WI38 (cell line): ENCODE results near the gene MRTFA.

Source experiments
- H3K4me3 ChIP-seq: 2 replicates; pipeline ENCODE4 v1.5.1; 2011; ENCODE audit warnings: low read depth, mild to moderate bottlenecking, control low read depth, low read length
- TF ChIP-seq, protein P1 (sequence below): IDR thresholded peaks from 2 replicates; pipeline ENCODE4 v1.5.1; 2012; ENCODE audit warnings: low read depth, mild to moderate bottlenecking, control low read depth, low read length

MRTFA gene

DNA sequence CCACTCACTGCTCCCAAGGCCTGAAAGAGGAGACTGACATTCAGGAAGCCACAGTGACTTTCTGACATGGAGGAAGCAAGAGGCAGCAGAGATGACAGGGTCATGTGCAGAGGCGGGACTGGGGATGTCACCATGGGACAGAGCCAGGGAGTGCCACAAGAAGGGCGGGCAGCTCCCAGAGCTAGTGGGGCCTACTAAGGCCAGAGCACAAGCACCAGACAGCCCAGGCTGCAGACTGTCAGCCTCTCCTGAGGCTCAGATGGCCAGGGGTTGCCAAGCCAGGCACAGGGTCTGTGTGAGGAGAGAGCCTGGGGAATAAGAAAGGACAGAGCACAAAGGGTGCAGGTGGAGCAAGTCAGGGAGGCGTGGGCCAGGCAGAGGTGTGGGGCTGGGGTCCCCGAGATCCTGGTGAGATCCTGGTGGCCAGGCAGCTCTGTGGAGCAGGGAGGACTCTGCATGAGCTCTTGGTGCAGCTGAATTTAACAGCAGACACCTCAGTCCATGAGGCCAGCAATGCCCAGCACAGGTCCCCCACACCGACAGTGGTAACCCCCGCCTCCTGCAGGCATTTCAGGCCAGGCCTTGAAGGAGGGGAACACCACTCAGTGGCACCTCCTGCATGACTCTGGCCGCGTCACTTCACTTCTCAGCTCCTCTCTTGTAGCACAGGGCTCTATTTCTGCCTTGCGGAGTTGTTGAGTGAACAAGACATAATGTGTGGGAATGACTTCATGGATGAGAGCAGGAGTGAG is 213.8 kb downstream of the MRTFA start:
- no peak overlapping the region for H3K4me3 ChIP-seq
- TF ChIP-seq, protein P1, sequence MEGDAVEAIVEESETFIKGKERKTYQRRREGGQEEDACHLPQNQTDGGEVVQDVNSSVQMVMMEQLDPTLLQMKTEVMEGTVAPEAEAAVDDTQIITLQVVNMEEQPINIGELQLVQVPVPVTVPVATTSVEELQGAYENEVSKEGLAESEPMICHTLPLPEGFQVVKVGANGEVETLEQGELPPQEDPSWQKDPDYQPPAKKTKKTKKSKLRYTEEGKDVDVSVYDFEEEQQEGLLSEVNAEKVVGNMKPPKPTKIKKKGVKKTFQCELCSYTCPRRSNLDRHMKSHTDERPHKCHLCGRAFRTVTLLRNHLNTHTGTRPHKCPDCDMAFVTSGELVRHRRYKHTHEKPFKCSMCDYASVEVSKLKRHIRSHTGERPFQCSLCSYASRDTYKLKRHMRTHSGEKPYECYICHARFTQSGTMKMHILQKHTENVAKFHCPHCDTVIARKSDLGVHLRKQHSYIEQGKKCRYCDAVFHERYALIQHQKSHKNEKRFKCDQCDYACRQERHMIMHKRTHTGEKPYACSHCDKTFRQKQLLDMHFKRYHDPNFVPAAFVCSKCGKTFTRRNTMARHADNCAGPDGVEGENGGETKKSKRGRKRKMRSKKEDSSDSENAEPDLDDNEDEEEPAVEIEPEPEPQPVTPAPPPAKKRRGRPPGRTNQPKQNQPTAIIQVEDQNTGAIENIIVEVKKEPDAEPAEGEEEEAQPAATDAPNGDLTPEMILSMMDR, result no peak

DNA sequence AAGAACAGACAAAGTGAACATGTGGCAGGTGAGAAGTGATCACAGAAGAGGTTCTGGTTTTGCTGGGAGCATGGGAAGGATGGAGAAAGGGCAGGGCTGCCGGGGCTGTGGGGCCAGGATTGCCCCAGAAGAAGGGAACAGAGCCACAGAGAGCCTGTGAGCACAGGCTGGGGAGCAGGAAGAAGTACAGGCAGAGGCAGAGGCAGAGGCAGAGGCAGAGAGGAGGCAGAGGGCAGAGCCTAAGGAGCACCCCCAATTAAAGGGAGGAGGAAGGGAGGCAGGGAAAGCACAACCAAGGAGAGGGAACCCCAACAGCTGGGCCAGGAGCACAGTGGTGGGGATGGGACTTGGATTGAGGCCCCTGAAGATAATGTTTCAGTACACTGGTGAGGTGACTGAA is 214.6 kb downstream of the MRTFA start:
- no peak overlapping the region for H3K4me3 ChIP-seq
- TF ChIP-seq, protein P1, result no peak

DNA sequence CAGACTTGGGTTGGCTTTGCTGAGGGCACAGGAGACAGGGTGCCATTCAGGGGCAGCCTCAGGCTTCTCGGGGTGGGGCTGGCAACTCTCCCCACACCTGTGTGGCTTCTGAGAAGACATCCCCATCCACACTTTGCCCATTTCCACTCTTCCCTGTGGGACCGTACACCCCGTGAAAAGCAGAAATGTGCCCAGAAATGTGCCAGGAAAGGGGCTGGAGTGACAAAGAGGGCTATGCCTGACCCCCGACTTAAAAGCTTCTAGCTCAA is 215.5 kb downstream of the MRTFA start:
- TF ChIP-seq, protein P1, result no peak
- H3K4me3 ChIP-seq, result no peak overlapping the region

DNA sequence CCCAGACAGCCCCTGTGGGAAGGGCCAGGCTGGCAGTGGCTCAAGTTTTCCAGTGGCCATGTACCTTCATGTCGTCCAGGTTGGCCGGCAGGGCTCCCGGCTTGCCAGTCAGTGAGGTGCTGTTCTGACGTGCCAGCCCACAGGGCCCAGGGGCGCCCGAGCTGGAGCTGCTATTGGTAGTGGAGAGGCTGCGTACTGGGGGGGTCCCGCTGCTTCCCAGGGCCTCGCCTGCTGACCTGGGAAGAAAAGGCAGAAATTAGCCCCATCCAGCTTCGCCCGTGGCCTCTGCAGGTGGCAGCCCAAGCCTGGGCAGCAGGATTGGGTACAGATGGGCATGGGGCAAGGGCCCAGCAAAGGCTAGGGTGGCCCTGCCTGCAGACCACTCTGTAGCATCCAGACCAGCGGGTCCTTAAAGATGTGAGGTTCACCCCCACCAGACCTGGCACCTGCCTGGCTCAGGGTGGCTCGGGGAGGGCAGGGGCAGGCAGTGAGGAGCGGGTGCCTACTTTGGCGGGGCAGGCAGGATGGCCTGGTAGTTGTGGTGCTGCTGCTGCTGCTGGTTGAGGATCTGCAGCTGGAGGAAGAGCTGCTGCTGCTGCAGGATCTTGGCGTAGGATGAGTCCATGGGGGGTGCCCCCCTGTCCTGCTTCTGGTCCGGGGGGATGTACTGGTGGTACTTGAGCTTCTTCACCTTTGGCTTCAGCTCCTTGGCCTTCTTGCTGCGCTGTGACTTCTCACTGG is 216.0 kb downstream of the MRTFA start:
- no peak overlapping the region for H3K4me3 ChIP-seq
- TF ChIP-seq, protein P1, result no peak

DNA sequence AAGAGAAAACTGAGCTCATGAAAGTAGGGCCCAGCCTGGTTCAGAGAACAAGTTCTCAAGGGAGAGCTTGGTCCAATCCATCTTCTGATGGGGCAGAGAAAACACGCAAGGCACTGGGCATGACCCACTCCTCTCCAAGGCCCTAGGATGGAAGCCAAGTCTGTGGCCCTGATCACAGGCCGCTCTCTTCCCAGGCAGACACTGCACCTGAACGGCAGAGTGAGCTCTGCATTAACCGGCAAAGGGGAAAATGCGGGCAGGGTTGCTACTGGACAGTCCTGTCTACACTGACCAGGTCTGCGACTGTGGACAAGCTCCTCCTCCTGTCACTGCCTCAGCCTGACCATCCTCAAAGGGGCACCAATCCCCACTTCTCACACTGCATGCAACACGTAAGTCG is 216.8 kb downstream of the MRTFA start:
- H3K4me3 ChIP-seq, result no peak overlapping the region
- TF ChIP-seq, protein P1, result no peak

DNA sequence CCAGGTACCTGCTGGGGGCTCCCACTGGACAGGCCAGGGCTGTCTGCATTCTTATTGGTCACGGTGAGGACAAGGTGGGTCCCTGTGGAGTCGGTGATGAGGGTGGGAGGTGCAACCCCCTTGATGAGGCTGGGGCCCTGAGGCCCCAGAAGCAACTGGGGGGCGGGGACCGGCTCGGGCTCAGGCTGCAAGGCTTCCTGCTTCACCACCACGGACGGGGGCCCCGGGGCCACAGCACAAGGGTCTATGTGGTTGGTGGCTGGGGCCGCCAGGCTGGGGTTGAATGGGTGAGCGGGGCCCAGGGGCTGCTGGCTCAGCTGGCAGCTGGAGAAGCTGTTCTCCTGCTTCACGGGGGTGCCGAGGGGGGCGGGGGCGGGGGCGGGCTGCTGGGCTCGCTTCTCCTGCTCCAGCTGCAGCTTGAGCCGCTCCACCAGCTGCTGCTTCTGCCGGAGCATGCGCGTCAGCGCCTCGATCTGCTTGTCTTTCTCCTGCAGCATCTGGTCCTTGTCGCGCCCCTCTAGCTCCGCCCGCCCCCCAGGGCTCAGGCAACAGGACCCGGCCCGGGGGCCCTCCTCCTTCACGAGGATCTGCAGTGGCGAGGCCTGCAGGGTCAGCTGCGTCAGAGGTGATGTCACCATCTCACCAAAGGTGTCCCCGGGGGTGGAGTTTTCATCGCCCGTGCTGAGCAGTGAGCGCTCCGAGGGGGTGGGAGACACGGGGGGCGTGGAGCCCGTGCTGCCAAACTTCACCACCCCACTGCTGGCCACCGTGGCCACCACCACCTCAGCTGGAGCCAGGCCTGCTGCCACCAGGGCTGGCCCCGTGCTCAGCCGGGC is 217.9 kb downstream of the MRTFA start:
- H3K4me3 ChIP-seq, result no peak overlapping the region

More for the DNA sequence above, 217.9 kb downstream of the MRTFA start:
- TF ChIP-seq, protein P1, result no peak
